Type B pancreatic cell (in vitro differentiated cells): ENCODE measurements around the gene AJAP1. TPM values are rescaled to one million over a fixed set of nuclear protein-coding genes. Genes with fewer than 3 reads are reported as not detected.

Source experiments
- DNase-seq: peaks from one replicate; pipeline ENCODE4 v3.0.0; 2021; ENCODE audit warnings: mixed read lengths; ENCODE audit not compliant: unreplicated experiment; ENCODE audit errors: extremely low spot score
- H3K27ac Mint-ChIP-seq: 2 replicates; pipeline ENCODE4 v1.8.0; 2021; ENCODE audit warnings: mild to moderate bottlenecking, mixed read lengths
- H3K27me3 Mint-ChIP-seq: 2 replicates; pipeline ENCODE4 v1.8.0; 2021; ENCODE audit warnings: mixed read lengths
- H3K36me3 Mint-ChIP-seq: 2 replicates; pipeline ENCODE4 v1.8.0; 2021; ENCODE audit warnings: mixed read lengths
- H3K4me1 Mint-ChIP-seq: one replicate; pipeline ENCODE4 v1.8.0; 2021; ENCODE audit warnings: mixed read lengths; ENCODE audit not compliant: unreplicated experiment
- H3K4me3 Mint-ChIP-seq: 2 replicates; pipeline ENCODE4 v1.8.0; 2021; ENCODE audit warnings: mild to moderate bottlenecking, mixed read lengths
- H3K9me3 Mint-ChIP-seq: 2 replicates; pipeline ENCODE4 v1.8.0; 2021; ENCODE audit warnings: mixed read lengths
- CTCF ChIP-seq: fragments of 200-600 bp; sonication (generic); conservative IDR thresholded peaks from 2 replicates; pipeline ENCODE4 v1.5.0; 2021; ENCODE audit warnings: antibody characterized with exemption, mild to moderate bottlenecking
- total RNA-seq: library from RNA; stranded (reverse); gene quantifications from 2 replicates; pipeline ENCODE4 v1.2.1, GENCODE V29; 2021; ENCODE audit warnings: low replicate concordance

Gene AJAP1
- total RNA-seq, 1 donor from 2014 or later = 9.5 TPM

GRCh38 chr1:4787551-4787950 is 133.1 kb downstream of the AJAP1 start:
- DNase-seq = peak; percentile 43
- no peak for TF ChIP-seq CTCF
- no peak overlapping the region for H3K27ac Mint-ChIP-seq
- H3K4me1 Mint-ChIP-seq = peaks cover 4% of the 10 kb centered on the region
- H3K27me3 Mint-ChIP-seq = peaks cover 4% of the 10 kb centered on the region
- no peaks in the 10 kb centered on the region for H3K36me3 Mint-ChIP-seq
- H3K9me3 Mint-ChIP-seq = no peaks in the 10 kb centered on the region
- H3K4me3 Mint-ChIP-seq = no peak overlapping the region

GRCh38 chr1:4792565-4792964 is 138.2 kb downstream of the AJAP1 start:
- DNase-seq = peak; percentile 36
- Mint-ChIP-seq H3K4me1 (no peaks in the 10 kb centered on the region), H3K4me3 (no peak overlapping the region), H3K36me3 (no peaks in the 10 kb centered on the region), H3K27ac (no peak overlapping the region), H3K9me3 (no peaks in the 10 kb centered on the region), H3K27me3 (peaks cover 8% of the 10 kb centered on the region)
- TF ChIP-seq CTCF = no peak

- Mint-ChIP-seq H3K27ac (no peak overlapping the region), H3K9me3 (no peaks in the 10 kb centered on the region), H3K4me1 (no peaks in the 10 kb centered on the region), H3K36me3 (no peaks in the 10 kb centered on the region), H3K27me3 (peaks cover 17% of the 10 kb centered on the region), H3K4me3 (no peak overlapping the region)
- DNase-seq = peak; percentile 37
- TF ChIP-seq CTCF = no peak
These were observed 139.8 kb downstream of the AJAP1 start for GRCh38 chr1:4794020-4794780.

- Mint-ChIP-seq H3K36me3 (no peaks in the 10 kb centered on the region), H3K27ac (no peak overlapping the region), H3K27me3 (peaks cover 27% of the 10 kb centered on the region), H3K9me3 (no peaks in the 10 kb centered on the region), H3K4me1 (no peaks in the 10 kb centered on the region), H3K4me3 (no peak overlapping the region)
- no peak for TF ChIP-seq CTCF
- no peak for DNase-seq
These were observed 142.0 kb downstream of the AJAP1 start for GRCh38 chr1:4796161-4797015.

- H3K27me3 Mint-ChIP-seq = peaks cover 27% of the 10 kb centered on the region
- no peaks in the 10 kb centered on the region for H3K4me1 Mint-ChIP-seq
- no peaks in the 10 kb centered on the region for H3K36me3 Mint-ChIP-seq
- no peak for DNase-seq
- H3K27ac Mint-ChIP-seq = no peak overlapping the region
- H3K4me3 Mint-ChIP-seq = no peak overlapping the region
- H3K9me3 Mint-ChIP-seq = no peaks in the 10 kb centered on the region
- TF ChIP-seq CTCF = no peak
These were observed 142.6 kb downstream of the AJAP1 start for GRCh38 chr1:4797016-4797410.
